ENCODE data around the gene OR2L2.
"Not testable (repeated sequence)": the region's sequence is repeated elsewhere in the genome, so short reads cannot be mapped to it uniquely, and the experiment has no call there.

The OR2L2 gene

GRCh38 chr1:248065071-248065470, 35.2 kb downstream of the OR2L2 start:
- H3K4me3 ChIP-seq (replicated peaks in 1 of 2; ENCODE audit: low read depth in 2 of 2, low read length in 2 of 2), result no peak overlapping the region
- TF ChIP-seq CTCF (IDR thresholded peaks at IDR 0.05; ENCODE audit: low read depth, low read length), result no peak
- no peak for DNase-seq (ENCODE audit: low read depth in 2 of 2)

- no peak for DNase-seq (ENCODE audit: low read depth in 2 of 2)
- no peak overlapping the region for H3K4me3 ChIP-seq (replicated peaks in 1 of 2; ENCODE audit: low read depth in 2 of 2, low read length in 2 of 2)
- no peak for TF ChIP-seq CTCF (IDR thresholded peaks at IDR 0.05; ENCODE audit: low read depth, low read length)
These were observed 35.7 kb downstream of the OR2L2 start for GRCh38 chr1:248065604-248066003.

GRCh38 chr1:248083864-248084263, 54.0 kb downstream of the OR2L2 start:
- H3K4me3 ChIP-seq (replicated peaks in 1 of 2; ENCODE audit: low read depth in 2 of 2, low read length in 2 of 2); DNase-seq (ENCODE audit: low read depth in 2 of 2): not testable (repeated sequence)

All from cardiac fibroblast (primary cell).